Stromal cell of bone marrow (primary cell): ENCODE results near the gene PCDHGC5.

Source experiments
- DNase-seq: peaks from one replicate; pipeline ENCODE4 v3.0.0-alpha.2; 2012; ENCODE audit warnings: low read depth

The PCDHGC5 gene

DNA sequence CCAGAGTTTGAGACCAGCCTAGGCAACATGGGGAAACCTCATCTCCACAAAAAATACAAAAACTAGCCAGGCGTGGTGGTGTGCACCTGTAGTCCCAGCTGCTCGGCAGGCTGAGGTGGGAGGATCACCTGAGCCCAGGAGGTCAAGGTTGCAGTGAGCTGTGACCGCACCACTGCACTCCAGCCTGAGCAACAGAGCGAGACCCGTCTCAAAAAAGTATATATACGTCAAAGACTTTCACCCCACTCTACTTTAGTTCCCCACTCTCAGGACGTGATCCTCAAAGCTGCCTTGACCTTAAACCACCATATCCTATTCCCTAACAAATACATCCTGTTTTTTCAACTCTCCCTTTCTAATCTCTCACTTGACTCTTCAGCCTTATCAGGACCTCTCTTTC lies 41.0 kb downstream of the PCDHGC5 start:
- no peak for DNase-seq

GRCh38 chr5:141532726-141533125 lies 43.8 kb downstream of the PCDHGC5 start:
- DNase-seq, result no peak

DNA sequence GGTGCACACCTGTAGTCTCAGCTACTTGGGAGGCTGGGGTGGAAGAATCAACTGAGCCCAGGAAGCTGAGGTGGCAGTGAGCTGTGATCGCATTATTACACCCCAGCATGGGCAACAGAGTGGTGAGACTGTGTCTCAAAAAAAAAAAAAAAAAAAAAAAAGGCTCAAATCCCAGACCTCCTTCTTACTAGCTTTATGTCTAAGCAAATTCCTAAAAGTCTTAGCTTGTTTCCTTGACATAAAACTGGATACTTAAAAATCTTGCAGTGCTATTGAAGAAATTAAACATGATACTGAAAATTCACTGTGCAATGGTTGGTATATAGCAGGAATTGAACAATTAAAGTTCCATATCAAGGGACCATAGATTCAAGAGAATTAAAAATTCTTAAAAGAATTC lies 45.0 kb downstream of the PCDHGC5 start:
- no peak for DNase-seq

- DNase-seq, result no peak
Observed at GRCh38 chr5:141534492-141535213, 45.8 kb downstream of the PCDHGC5 start.
